ENCODE measurements around the gene ABCA5. TPM values are rescaled to one million over a fixed set of nuclear protein-coding genes. Genes with fewer than 3 reads are reported as not detected.

ABCA5 gene
- total and polyA plus RNA-seq, 12 donors, result 6.9 to 46.7 (median 19.3) TPM

GRCh38 chr17:69269131-69269998 is 57.6 kb downstream of the ABCA5 start:
- intact Hi-C loops (cut with DNase I), result no loop called here
- H3K27me3 ChIP-seq, result no peaks in the 10 kb centered on the region
- H3K4me3 ChIP-seq, result no peak overlapping the region
- H3K9me3 ChIP-seq, result no peaks in the 10 kb centered on the region
- H3K36me3 ChIP-seq, result peaks cover 0 to 14% (median 0%) of the 10 kb centered on the region in 9 donors
- peaks cover 0 to 4% (median 0%) of the 10 kb centered on the region in 9 donors for H3K4me1 ChIP-seq
- ATAC-seq (peak in 1 of 8 donors; percentile 56), DNase-seq (peak in 1 of 2 donors; percentile 4)
- no peak overlapping the region for H3K27ac ChIP-seq
- TF ChIP-seq, protein P1, sequence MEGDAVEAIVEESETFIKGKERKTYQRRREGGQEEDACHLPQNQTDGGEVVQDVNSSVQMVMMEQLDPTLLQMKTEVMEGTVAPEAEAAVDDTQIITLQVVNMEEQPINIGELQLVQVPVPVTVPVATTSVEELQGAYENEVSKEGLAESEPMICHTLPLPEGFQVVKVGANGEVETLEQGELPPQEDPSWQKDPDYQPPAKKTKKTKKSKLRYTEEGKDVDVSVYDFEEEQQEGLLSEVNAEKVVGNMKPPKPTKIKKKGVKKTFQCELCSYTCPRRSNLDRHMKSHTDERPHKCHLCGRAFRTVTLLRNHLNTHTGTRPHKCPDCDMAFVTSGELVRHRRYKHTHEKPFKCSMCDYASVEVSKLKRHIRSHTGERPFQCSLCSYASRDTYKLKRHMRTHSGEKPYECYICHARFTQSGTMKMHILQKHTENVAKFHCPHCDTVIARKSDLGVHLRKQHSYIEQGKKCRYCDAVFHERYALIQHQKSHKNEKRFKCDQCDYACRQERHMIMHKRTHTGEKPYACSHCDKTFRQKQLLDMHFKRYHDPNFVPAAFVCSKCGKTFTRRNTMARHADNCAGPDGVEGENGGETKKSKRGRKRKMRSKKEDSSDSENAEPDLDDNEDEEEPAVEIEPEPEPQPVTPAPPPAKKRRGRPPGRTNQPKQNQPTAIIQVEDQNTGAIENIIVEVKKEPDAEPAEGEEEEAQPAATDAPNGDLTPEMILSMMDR (IDR thresholded peaks at IDR 0.05), result no peak
- WGBS, 2 donors, result 63 to 71% methylated on average over 6 of the region's 6 CpGs

- Histone ChIP-seq H3K27ac (no peak overlapping the region), H3K4me1 (peaks cover 0 to 4% (median 0%) of the 10 kb centered on the region in 9 donors), H3K27me3 (no peaks in the 10 kb centered on the region), H3K9me3 (no peaks in the 10 kb centered on the region), H3K4me3 (no peak overlapping the region), H3K36me3 (peaks cover 0 to 18% (median 0%) of the 10 kb centered on the region in 9 donors)
- TF ChIP-seq, protein P1 (IDR thresholded peaks at IDR 0.05), result no peak
- WGBS, 2 donors, result 87 to 90% methylated on average over 5 of the region's 5 CpGs
- intact Hi-C loops (cut with DNase I), result no loop called here
- DNase-seq, result no peak
- no peak for ATAC-seq
Observed at GRCh38 chr17:69268543-69269014, 58.4 kb downstream of the ABCA5 start.

DNA sequence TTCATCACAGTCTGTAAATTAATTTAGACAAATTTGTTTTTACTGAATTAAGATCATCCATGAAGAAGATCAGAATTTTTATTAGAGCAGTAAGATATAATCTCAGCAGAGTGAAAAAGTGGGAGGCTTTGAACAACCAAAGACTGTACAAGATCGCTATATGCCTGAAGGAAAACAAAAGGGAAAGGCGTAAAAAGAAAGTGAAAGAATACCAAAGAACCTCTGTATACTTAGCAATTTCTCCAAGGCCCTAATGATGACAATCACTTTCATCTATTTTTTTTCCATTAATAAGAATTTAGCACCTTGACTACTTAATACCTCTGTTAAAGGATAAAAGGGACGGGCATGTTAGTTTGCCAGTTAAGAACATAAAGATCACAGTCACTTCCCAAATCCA is 59.7 kb downstream of the ABCA5 start:
- ATAC-seq (no peak), DNase-seq (no peak)
- WGBS, 2 donors, result 97 to 98% methylated on average over 3 of the region's 3 CpGs
- H3K4me3 ChIP-seq, result no peak overlapping the region
- peaks cover 0 to 4% (median 0%) of the 10 kb centered on the region in 9 donors for H3K4me1 ChIP-seq
- peaks cover 0 to 19% (median 0%) of the 10 kb centered on the region in 9 donors for H3K36me3 ChIP-seq
- TF ChIP-seq, protein P1 (IDR thresholded peaks at IDR 0.05), result no peak
- intact Hi-C loops (cut with DNase I), result no loop called here
- H3K27ac ChIP-seq, result no peak overlapping the region
- no peaks in the 10 kb centered on the region for H3K27me3 ChIP-seq
- no peaks in the 10 kb centered on the region for H3K9me3 ChIP-seq

DNA sequence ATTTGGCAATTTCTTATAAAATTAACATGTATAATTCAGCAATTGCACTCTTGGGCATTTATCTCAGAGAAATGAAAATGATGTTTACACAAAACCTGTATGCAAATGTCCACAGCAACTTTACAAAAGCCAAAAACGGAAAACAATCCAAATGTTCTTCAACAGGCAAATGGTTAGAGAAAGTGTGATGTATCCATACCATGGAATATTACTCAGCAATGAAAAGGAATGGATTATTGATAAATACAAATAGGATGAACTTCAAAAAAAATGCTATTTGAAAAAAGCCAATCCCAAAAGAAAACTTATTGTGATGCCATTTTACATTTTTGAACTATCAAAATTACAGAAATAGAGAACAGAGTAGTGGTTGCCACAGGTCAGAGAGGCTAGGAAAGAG is 61.1 kb downstream of the ABCA5 start:
- TF ChIP-seq, protein P1 (IDR thresholded peaks at IDR 0.05), result no peak
- peaks cover 0 to 4% (median 0%) of the 10 kb centered on the region in 9 donors for H3K4me1 ChIP-seq
- intact Hi-C loops (cut with DNase I), result no loop called here
- 93 to 94% methylated on average over 1 of the region's 1 CpG for WGBS, 2 donors
- H3K9me3 ChIP-seq, result no peaks in the 10 kb centered on the region
- peaks cover 0 to 19% (median 0%) of the 10 kb centered on the region in 9 donors for H3K36me3 ChIP-seq
- no peak overlapping the region for H3K4me3 ChIP-seq
- DNase-seq (no peak), ATAC-seq (no peak)
- H3K27me3 ChIP-seq, result no peaks in the 10 kb centered on the region
- no peak overlapping the region for H3K27ac ChIP-seq
